ENCODE results near the gene VSTM1. TPM values are rescaled to one million over a fixed set of nuclear protein-coding genes. Genes with fewer than 3 reads are reported as not detected.

VSTM1 gene
- total and polyA plus RNA-seq, 2 donors (not counting 3 experiments of a cell fraction or from before 2014, with no cell fraction given), result not detected

DNA sequence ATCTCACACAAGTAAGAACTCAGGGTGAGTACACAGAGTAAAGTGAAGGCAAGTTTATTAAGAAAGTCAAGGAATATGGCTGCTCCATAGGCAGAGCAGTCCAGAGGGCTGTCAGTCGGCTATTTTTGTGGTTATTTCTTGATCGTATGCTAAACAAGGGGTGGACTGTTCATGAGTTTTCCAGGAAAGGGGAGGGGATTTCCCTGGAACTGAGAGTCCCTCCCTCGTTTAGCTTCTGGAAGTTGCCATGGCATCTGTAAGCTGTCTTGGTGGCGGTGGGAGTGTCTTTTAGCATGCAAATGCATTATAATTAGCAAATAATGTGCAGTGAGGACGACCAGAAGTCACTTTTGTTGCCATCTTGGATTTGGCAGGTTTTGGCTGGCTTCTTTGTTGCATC lies 5.8 kb upstream of the VSTM1 start:
- TF ChIP-seq GATA2 (IDR thresholded peaks at IDR 0.05; ENCODE audit: insufficient read depth, insufficient read length, low read depth, low read length) (no peak), CTCF (IDR thresholded peaks at IDR 0.05; ENCODE audit: extremely low read depth in 1 of 2, insufficient read depth in 1 of 2, low read depth in 1 of 2, low read length in 2 of 2) (no peak), MYC (IDR thresholded peaks at IDR 0.05; ENCODE audit: low read depth, low read length) (no peak), POLR2AphosphoS5 (IDR thresholded peaks at IDR 0.05; ENCODE audit: insufficient read depth, low read depth, low read length) (no peak), FOS (IDR thresholded peaks at IDR 0.05; ENCODE audit: borderline replicate concordance, insufficient read depth, low read length) (no peak), JUN (IDR thresholded peaks at IDR 0.05; ENCODE audit: borderline replicate concordance, insufficient read depth, insufficient read length, low read depth) (no peak), POLR2A (IDR thresholded peaks at IDR 0.05; ENCODE audit: low read depth, low read length) (no peak), EZH2 (IDR thresholded peaks at IDR 0.05; ENCODE audit: borderline replicate concordance, low read depth, low read length, severe bottlenecking) (no peak)
- TF ChIP-seq, protein P1, sequence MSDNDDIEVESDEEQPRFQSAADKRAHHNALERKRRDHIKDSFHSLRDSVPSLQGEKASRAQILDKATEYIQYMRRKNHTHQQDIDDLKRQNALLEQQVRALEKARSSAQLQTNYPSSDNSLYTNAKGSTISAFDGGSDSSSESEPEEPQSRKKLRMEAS (IDR thresholded peaks at IDR 0.05; ENCODE audit: insufficient read depth, insufficient read length), result no peak
- no peaks in the 10 kb centered on the region for H3K4me1 ChIP-seq (ENCODE audit: control insufficient read depth, extremely low read depth, insufficient read depth, low read length)
- FAIRE-seq (no peak), DNase-seq (ENCODE audit: low read depth, low spot score) (no peak)
- no peaks in the 10 kb centered on the region for H3K9me1 ChIP-seq (replicated peaks; ENCODE audit: control insufficient read depth, extremely low read depth, insufficient read depth, low read length)
- no peak overlapping the region for H3K4me2 ChIP-seq (ENCODE audit: insufficient read depth, low read length)
- dilution Hi-C loops (cut with MboI; ENCODE audit: extremely low pct_ligation_motif_present, low sequenced_read_pairs), result no loop called here
- H2AFZ ChIP-seq (ENCODE audit: low read depth, low read length), result no peak overlapping the region
- no peak overlapping the region for H3K4me3 ChIP-seq (replicated peaks in 1 of 3; ENCODE audit: insufficient read depth in 1 of 3, low read depth in 1 of 3, low read length in 3 of 3)
- no peak overlapping the region for H3K9ac ChIP-seq (replicated peaks; ENCODE audit: extremely low read depth, insufficient read depth, low read length)
- H3K27ac ChIP-seq (ENCODE audit: insufficient read depth, low read depth, low read length), result no peak overlapping the region
- no peaks in the 10 kb centered on the region for H3K36me3 ChIP-seq (ENCODE audit: control insufficient read depth in 2 of 2, extremely low read depth in 1 of 2, insufficient read depth in 2 of 2, low read length in 2 of 2)
- H3K27me3 ChIP-seq (ENCODE audit: control insufficient read depth in 2 of 2, insufficient read depth in 2 of 2, low read length in 2 of 2), result no peaks in the 10 kb centered on the region
- no peaks in the 10 kb centered on the region for H3K79me2 ChIP-seq (ENCODE audit: control insufficient read depth, insufficient read depth, low read length)
- BruUV-seq (replicated peaks), result no TSS peak
- H3K9me3 ChIP-seq (replicated peaks; ENCODE audit: control insufficient read depth, insufficient read depth, low read length), result no peaks in the 10 kb centered on the region
- no peaks in the 10 kb centered on the region for H4K20me1 ChIP-seq (replicated peaks; ENCODE audit: control insufficient read depth, extremely low read depth, insufficient read depth, low read length)
- ChIA-PET CTCF (no interaction called here), POLR2A (no interaction called here)
- intact Hi-C loops (cut with micrococcal nuclease), result no loop called here
